ENCODE data around the gene ZNF446.

GRCh38 chr19:58500242-58500641 is 24.1 kb downstream of the ZNF446 start:
- TF ChIP-seq RAD21 (IDR thresholded peaks at IDR 0.05; ENCODE audit: insufficient read depth, low read depth, low read length) (no peak), USF1 (IDR thresholded peaks at IDR 0.05; ENCODE audit: borderline replicate concordance, extremely low read length, insufficient read depth, low read depth, low read length) (no peak), PRDM15 (CRISPR knock-in tag; IDR thresholded peaks at IDR 0.05) (no peak), CTCF (IDR thresholded peaks at IDR 0.05 in 2 of 3, conservative IDR thresholded peaks at IDR 0.05 in 1 of 3; ENCODE audit: control insufficient read depth in 2 of 3, extremely low read depth in 1 of 3, insufficient read depth in 1 of 3, low read depth in 3 of 3, low read length in 3 of 3) (no peak), TAF1 (IDR thresholded peaks at IDR 0.05; ENCODE audit: borderline replicate concordance, low read depth, low read length) (no peak), CBX5 (IDR thresholded peaks at IDR 0.05; ENCODE audit: low read depth) (no peak), TCF12 (IDR thresholded peaks at IDR 0.05; ENCODE audit: low read depth, low read length) (no peak), NR2C1 (IDR thresholded peaks at IDR 0.05) (no peak), CHD1 (IDR thresholded peaks at IDR 0.05; ENCODE audit: low read depth, low read length) (no peak), FOXK2 (IDR thresholded peaks at IDR 0.05) (no peak), EZH2 (IDR thresholded peaks at IDR 0.05; ENCODE audit: borderline replicate concordance, control insufficient read depth, low read depth, low read length) (no peak)
